Brain microvascular endothelial cell (primary cell): ENCODE data around the gene BACE1.
A peak's percentile ranks its signal among the peaks of the same experiment; 100 is the strongest.

Source experiments
- DNase-seq: peaks from one replicate; pipeline ENCODE4 v3.0.0-alpha.2; 2020
- H3K27ac ChIP-seq: fragments of 250-450 bp; sonication (Bioruptor Pico); 2 replicates; pipeline ENCODE4 v1.5.1; 2020; ENCODE audit warnings: mild to moderate bottlenecking, moderate library complexity
- H3K27me3 ChIP-seq: fragments of 250-450 bp; sonication (Bioruptor Pico); replicated peaks from 2 replicates; pipeline ENCODE4 v1.5.1; 2020; ENCODE audit warnings: mild to moderate bottlenecking
- H3K36me3 ChIP-seq: fragments of 250-450 bp; sonication (Bioruptor Pico); replicated peaks from 2 replicates; pipeline ENCODE4 v1.5.1; 2020; ENCODE audit warnings: mild to moderate bottlenecking
- H3K4me3 ChIP-seq: 2 replicates; pipeline ENCODE4 v1.5.1; 2011; ENCODE audit warnings: low read depth, mild to moderate bottlenecking, control low read depth, low read length, moderate library complexity
- CTCF ChIP-seq: IDR thresholded peaks from 2 replicates; pipeline ENCODE4 v1.5.1; 2011; ENCODE audit warnings: low read depth, mild to moderate bottlenecking, moderate library complexity, low read length, control low read depth, inconsistent platforms; ENCODE audit errors: missing control alignments
- in situ Hi-C: cut with HindIII; loops from 2 replicates; pipeline ENCODE4 v1.10.0; 2017; ENCODE audit warnings: low sequenced_read_pairs, low pct_ligation_motif_present

BACE1 gene

GRCh38 chr11:117255966-117256365 is 60.1 kb downstream of the BACE1 start:
- Histone ChIP-seq H3K27ac (no peak overlapping the region), H3K27me3 (no peaks in the 10 kb centered on the region), H3K4me3 (no peak overlapping the region), H3K36me3 (no peaks in the 10 kb centered on the region)
- DNase-seq: no peak
- in situ Hi-C loops: no loop called here
- no peak for TF ChIP-seq CTCF

GRCh38 chr11:117251506-117251905 is 64.5 kb downstream of the BACE1 start:
- Histone ChIP-seq H3K36me3 (peaks cover 23% of the 10 kb centered on the region), H3K27ac (no peak overlapping the region), H3K27me3 (no peaks in the 10 kb centered on the region), H3K4me3 (no peak overlapping the region)
- in situ Hi-C loops: no loop called here
- no peak for DNase-seq
- no peak for TF ChIP-seq CTCF

- in situ Hi-C loops: no loop called here
- peaks cover 38% of the 10 kb centered on the region for H3K36me3 ChIP-seq
These were observed 66.5 kb downstream of the BACE1 start for GRCh38 chr11:117249571-117249970.

GRCh38 chr11:117248341-117248740 is 67.7 kb downstream of the BACE1 start:
- no peak for DNase-seq
- in situ Hi-C loops: no loop called here
- Histone ChIP-seq H3K36me3 (peaks cover 45% of the 10 kb centered on the region), H3K4me3 (no peak overlapping the region), H3K27ac (no peak overlapping the region), H3K27me3 (no peaks in the 10 kb centered on the region)
- no peak for TF ChIP-seq CTCF

More at GRCh38 chr11:117249571-117249970, 66.5 kb downstream of the BACE1 start:
- no peak overlapping the region for H3K4me3 ChIP-seq
- DNase-seq: no peak
- no peak for TF ChIP-seq CTCF
- H3K27me3 ChIP-seq: no peaks in the 10 kb centered on the region
- H3K27ac ChIP-seq: no peak overlapping the region

- Histone ChIP-seq H3K4me3 (no peak overlapping the region), H3K27ac (peak overlapping the region; percentile 46), H3K36me3 (peaks cover 11% of the 10 kb centered on the region), H3K27me3 (no peaks in the 10 kb centered on the region)
- DNase-seq: peak; percentile 95
- TF ChIP-seq CTCF: peak; percentile 78
- in situ Hi-C loops: no loop called here
These were observed 76.8 kb downstream of the BACE1 start for GRCh38 chr11:117239295-117239694.

- Histone ChIP-seq H3K27ac (no peak overlapping the region), H3K27me3 (no peaks in the 10 kb centered on the region), H3K36me3 (peaks cover 6% of the 10 kb centered on the region), H3K4me3 (no peak overlapping the region)
- in situ Hi-C loops: no loop called here
- no peak for TF ChIP-seq CTCF
- DNase-seq: no peak
These were observed 77.8 kb downstream of the BACE1 start for GRCh38 chr11:117238221-117238620.
